A549 (cell line): ENCODE measurements around the gene DPP7. TPM values are rescaled to one million over a fixed set of nuclear protein-coding genes. Genes with fewer than 3 reads are reported as not detected.

Source experiments
- ATAC-seq, 2 experiments: fragments of 200-7000 bp in 1 of 2; fragments of >200 bp in 1 of 2; cut with Nextera tagmentation in 1 of 2; cut with Tn5 transposase in 1 of 2; 3 replicates each; pipeline versions ENCODE4 v1.8.0 to v1.9.1; 2018 to 2020; ENCODE audit warnings: mild to moderate bottlenecking in 1 of 2, moderate library complexity in 1 of 2
- CTCF ChIA-PET: fragments of 300-600 bp; sonication (Branson Sonifier 250); formaldehyde crosslinking; extraction: SDS; loops from one replicate; lab custom pipeline; 2021; ENCODE audit warnings: antibody characterized with exemption, inconsistent platforms; lab: Yijun Ruan, JAX
- POLR2A ChIA-PET: fragments of 350-600 bp; formaldehyde crosslinking; extraction: SDS; loops from one replicate; lab custom pipeline; 2021; ENCODE audit warnings: antibody characterized with exemption, inconsistent platforms; lab: Yijun Ruan, JAX
- DNase-seq, 2 experiments: peaks; one replicate each; pipeline versions ENCODE4 v3.0.0 to v3.0.0-alpha.2; 2011 to 2016; ENCODE audit warnings: low read depth in 1 of 2, low spot score in 1 of 2
- FAIRE-seq: peaks from 2 replicates; lab custom pipeline; 2011; peaks lifted over from hg19 to GRCh38; lab: Jason Lieb, UNC
- H3K27ac ChIP-seq, 2 experiments: fragments of >200 bp; sonication (Bioruptor Twin); formaldehyde crosslinking; 3 replicates each; pipeline ENCODE4 v1.5.1; 2016 to 2017
- H3K4me1 ChIP-seq: fragments of >200 bp; sonication (Bioruptor Twin); formaldehyde crosslinking; 3 replicates; pipeline ENCODE4 v1.6.1; 2016
- H3K4me2 ChIP-seq: fragments of >200 bp; sonication (Bioruptor Twin); formaldehyde crosslinking; 3 replicates; pipeline ENCODE4 v1.6.1; 2016
- H3K4me3 ChIP-seq: fragments of >200 bp; sonication (Bioruptor Twin); formaldehyde crosslinking; 3 replicates; pipeline ENCODE4 v1.5.1; 2016
- H3K9me3 ChIP-seq: fragments of >200 bp; sonication (Bioruptor Twin); formaldehyde crosslinking; 3 replicates; pipeline ENCODE4 v1.6.1; 2016
- CTCF ChIP-seq: fragments of >200 bp; sonication (Bioruptor Twin); formaldehyde crosslinking; IDR thresholded peaks from 3 replicates; pipeline ENCODE4 v1.5.1; 2016
- EHF ChIP-seq: fragments of 250-450 bp; sonication (Bioruptor Pico); IDR thresholded peaks from 2 replicates; pipeline ENCODE4 v1.5.0; 2020; ENCODE audit warnings: mild to moderate bottlenecking
- EP300 ChIP-seq, 2 experiments: fragments of >200 bp; sonication (Bioruptor Twin); formaldehyde crosslinking; IDR thresholded peaks; 2 replicates in 1 of 2; 3 replicates in 1 of 2; pipeline ENCODE4 v1.6.1; 2016 to 2017
- GATA3 ChIP-seq: IDR thresholded peaks from 2 replicates; pipeline ENCODE4 v1.6.1; 2012; ENCODE audit warnings: borderline replicate concordance
- JUN ChIP-seq, 2 experiments: fragments of >200 bp; sonication (Bioruptor Twin); formaldehyde crosslinking; IDR thresholded peaks; 2 replicates in 1 of 2; 3 replicates in 1 of 2; pipeline ENCODE4 v1.6.1; 2016 to 2017
- MAZ ChIP-seq: fragments of 150-350 bp; IDR thresholded peaks from 2 replicates; pipeline ENCODE4 v1.6.1; 2014; ENCODE audit warnings: antibody characterized with exemption, low read depth, low read length, borderline replicate concordance
- NR3C1 ChIP-seq: fragments of >200 bp; sonication (Bioruptor Twin); formaldehyde crosslinking; IDR thresholded peaks from 3 replicates; pipeline ENCODE4 v1.6.1; 2017
- POLR2A ChIP-seq: IDR thresholded peaks from 2 replicates; pipeline ENCODE4 v1.6.1; 2012; ENCODE audit warnings: mild to moderate bottlenecking, low read length
- POLR2AphosphoS2 ChIP-seq: conservative IDR thresholded peaks from 2 replicates; pipeline ENCODE4 v1.6.1; 2012; ENCODE audit warnings: low read length, improper control_type of control experiment, inconsistent platforms
- RAD21 ChIP-seq, 2 experiments: fragments of >200 bp in 1 of 2; sonication (Bioruptor Twin) in 1 of 2; formaldehyde crosslinking in 1 of 2; IDR thresholded peaks in 1 of 2; conservative IDR thresholded peaks in 1 of 2; 2 replicates in 1 of 2; 3 replicates in 1 of 2; pipeline ENCODE4 v1.6.1; 2012 to 2018; ENCODE audit warnings: inconsistent platforms in 1 of 2
- TP53 ChIP-seq: fragments of 250-450 bp; sonication (Bioruptor Pico); IDR thresholded peaks from 2 replicates; pipeline ENCODE4 v1.5.0; 2021; ENCODE audit warnings: mild to moderate bottlenecking, moderate library complexity
- USF2 ChIP-seq: fragments of 450-650 bp; IDR thresholded peaks from 2 replicates; pipeline ENCODE4 v1.6.1; 2014; ENCODE audit warnings: antibody characterized with exemption
- WGBS: methylation state at CpG from one replicate; pipeline ENCODE4 v1.1.6; 2017; ENCODE audit errors: missing lambda C conversion rate; 5-methylcytosine and 5-hydroxymethylcytosine counted together
- polyA plus RNA-seq, 4 experiments: library from polyadenylated mRNA; depleted of rRNA in 3 of 4; stranded (reverse); fragments of >200 nt; fragmentation: RNase III in 1 of 4; extraction: RNeasy Plus Mini Kit Qiagen cat#74134 plus additional on column Dnase treatment in 1 of 4; gene quantifications; 2 replicates in 3 of 4; 3 replicates in 1 of 4; pipeline ENCODE4 v1.2.3, GENCODE V29; 2011 to 2017
- TF ChIP-seq, protein P1 (sequence below): IDR thresholded peaks from 2 replicates; pipeline ENCODE4 v1.6.1; 2012
- TF ChIP-seq, protein P2 (sequence below): fragments of >200 bp; sonication (Bioruptor Twin); formaldehyde crosslinking; IDR thresholded peaks from 3 replicates; pipeline ENCODE4 v1.6.1; 2016
- TF ChIP-seq, protein P3 (sequence below): fragments of 250-450 bp; sonication (Bioruptor Pico); IDR thresholded peaks from 2 replicates; pipeline ENCODE4 v1.5.0; 2020; ENCODE audit warnings: low read depth, mild to moderate bottlenecking, moderate library complexity

Gene DPP7
- polyA plus RNA-seq, 2 of the 4 experiments (the other 2 are of a cell fraction): 27.6 to 71.8 TPM

GRCh38 chr9:137111788-137112563 is 2.6 kb downstream of the DPP7 start:
- FAIRE-seq (no peak), ATAC-seq (no peak), DNase-seq (no peak)
- Histone ChIP-seq H3K4me1 (peaks cover 6% of the 10 kb centered on the region; the same call in 2 of the 3 replicates), H3K27ac (no peak overlapping the region), H3K9me3 (no peaks in the 10 kb centered on the region), H3K4me3 (no peak overlapping the region), H3K4me2 (no peak overlapping the region)
- CTCF ChIA-PET: interaction anchor here (0.7 to 2.9 kb wide), 9 partner anchors 15 to 125 kb away, joined by 3 to 15 read pairs (median 3); partner anchors contain the start of genes NPDC1 and SSNA1
- POLR2A ChIA-PET: interaction anchor here (1.3 kb wide), 1 partner anchor 129 kb away, joined by 3 read pairs; no protein-coding TSS in a partner anchor
- 92% methylated on average over 25 of the region's 35 CpGs for WGBS
- no peak for TF ChIP-seq TP53 (CRISPR knock-in tag)
- no peak for TF ChIP-seq RAD21 (conservative IDR thresholded peaks at IDR 0.05 in 1 of 2, IDR thresholded peaks at IDR 0.05 in 1 of 2)
- no peak for TF ChIP-seq GATA3
- TF ChIP-seq MAZ: no peak
- TF ChIP-seq EHF (CRISPR knock-in tag): no peak
- no peak for TF ChIP-seq JUN (IDR thresholded peaks at IDR 0.05)
- TF ChIP-seq, protein P1, sequence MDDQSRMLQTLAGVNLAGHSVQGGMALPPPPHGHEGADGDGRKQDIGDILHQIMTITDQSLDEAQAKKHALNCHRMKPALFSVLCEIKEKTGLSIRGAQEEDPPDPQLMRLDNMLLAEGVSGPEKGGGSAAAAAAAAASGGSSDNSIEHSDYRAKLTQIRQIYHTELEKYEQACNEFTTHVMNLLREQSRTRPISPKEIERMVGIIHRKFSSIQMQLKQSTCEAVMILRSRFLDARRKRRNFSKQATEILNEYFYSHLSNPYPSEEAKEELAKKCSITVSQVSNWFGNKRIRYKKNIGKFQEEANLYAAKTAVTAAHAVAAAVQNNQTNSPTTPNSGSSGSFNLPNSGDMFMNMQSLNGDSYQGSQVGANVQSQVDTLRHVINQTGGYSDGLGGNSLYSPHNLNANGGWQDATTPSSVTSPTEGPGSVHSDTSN: no peak
- no peak for TF ChIP-seq CTCF
- TF ChIP-seq, protein P2, sequence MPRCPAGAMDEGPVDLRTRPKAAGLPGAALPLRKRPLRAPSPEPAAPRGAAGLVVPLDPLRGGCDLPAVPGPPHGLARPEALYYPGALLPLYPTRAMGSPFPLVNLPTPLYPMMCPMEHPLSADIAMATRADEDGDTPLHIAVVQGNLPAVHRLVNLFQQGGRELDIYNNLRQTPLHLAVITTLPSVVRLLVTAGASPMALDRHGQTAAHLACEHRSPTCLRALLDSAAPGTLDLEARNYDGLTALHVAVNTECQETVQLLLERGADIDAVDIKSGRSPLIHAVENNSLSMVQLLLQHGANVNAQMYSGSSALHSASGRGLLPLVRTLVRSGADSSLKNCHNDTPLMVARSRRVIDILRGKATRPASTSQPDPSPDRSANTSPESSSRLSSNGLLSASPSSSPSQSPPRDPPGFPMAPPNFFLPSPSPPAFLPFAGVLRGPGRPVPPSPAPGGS: no peak

GRCh38 chr9:137110911-137111787 is 3.4 kb downstream of the DPP7 start:
- ATAC-seq: no peak
- no peak for DNase-seq
- CTCF ChIA-PET: interaction anchor here (0.7 to 1.4 kb wide), 7 partner anchors 15 to 126 kb away, joined by 3 to 4 read pairs (median 3); partner anchors contain the start of genes NPDC1, SAPCD2 and SSNA1
- Histone ChIP-seq H3K27ac (no peak overlapping the region), H3K4me1 (peaks cover 6% of the 10 kb centered on the region; the same call in 2 of the 3 replicates), H3K4me3 (no peak overlapping the region), H3K9me3 (no peaks in the 10 kb centered on the region), H3K4me2 (no peak overlapping the region)
- POLR2A ChIA-PET: no interaction called here
- no peak for FAIRE-seq
- WGBS: 85% methylated on average over 28 of the region's 28 CpGs
- no peak for TF ChIP-seq EP300 (IDR thresholded peaks at IDR 0.05)
- TF ChIP-seq POLR2A: no peak
- TF ChIP-seq, protein P3, sequence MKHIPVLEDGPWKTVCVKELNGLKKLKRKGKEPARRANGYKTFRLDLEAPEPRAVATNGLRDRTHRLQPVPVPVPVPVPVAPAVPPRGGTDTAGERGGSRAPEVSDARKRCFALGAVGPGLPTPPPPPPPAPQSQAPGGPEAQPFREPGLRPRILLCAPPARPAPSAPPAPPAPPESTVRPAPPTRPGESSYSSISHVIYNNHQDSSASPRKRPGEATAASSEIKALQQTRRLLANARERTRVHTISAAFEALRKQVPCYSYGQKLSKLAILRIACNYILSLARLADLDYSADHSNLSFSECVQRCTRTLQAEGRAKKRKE (CRISPR knock-in tag): no peak
- TF ChIP-seq POLR2AphosphoS2: no peak
- TF ChIP-seq USF2: no peak
- no peak for TF ChIP-seq NR3C1
